NB4 (cell line): ENCODE measurements around the gene MEIS1.

ENCODE experiments used
- DNase-seq: peaks from one replicate; pipeline ENCODE4 v3.0.0; 2010; ENCODE audit warnings: low read depth
- H3K4me3 ChIP-seq: one replicate; pipeline ENCODE4 v1.5.1; 2011; ENCODE audit warnings: mild to moderate bottlenecking, low read depth, low read length, moderate library complexity
- MYC ChIP-seq: IDR thresholded peaks from 2 replicates; pipeline ENCODE4 v1.6.1; 2011; ENCODE audit warnings: low read depth, low read length
- POLR2A ChIP-seq: IDR thresholded peaks from 2 replicates; pipeline ENCODE4 v1.6.1; 2011; ENCODE audit warnings: mild to moderate bottlenecking; ENCODE audit not compliant: insufficient read length; ENCODE audit errors: extremely low read depth
- TF ChIP-seq, protein P1 (sequence below): IDR thresholded peaks from 2 replicates; pipeline ENCODE4 v1.6.1; 2011; ENCODE audit warnings: low read depth, low read length
- TF ChIP-seq, protein P2 (sequence below): IDR thresholded peaks from one replicate; pipeline ENCODE4 v1.5.1; 2012; ENCODE audit warnings: low read depth, low read length

MEIS1 gene

DNA sequence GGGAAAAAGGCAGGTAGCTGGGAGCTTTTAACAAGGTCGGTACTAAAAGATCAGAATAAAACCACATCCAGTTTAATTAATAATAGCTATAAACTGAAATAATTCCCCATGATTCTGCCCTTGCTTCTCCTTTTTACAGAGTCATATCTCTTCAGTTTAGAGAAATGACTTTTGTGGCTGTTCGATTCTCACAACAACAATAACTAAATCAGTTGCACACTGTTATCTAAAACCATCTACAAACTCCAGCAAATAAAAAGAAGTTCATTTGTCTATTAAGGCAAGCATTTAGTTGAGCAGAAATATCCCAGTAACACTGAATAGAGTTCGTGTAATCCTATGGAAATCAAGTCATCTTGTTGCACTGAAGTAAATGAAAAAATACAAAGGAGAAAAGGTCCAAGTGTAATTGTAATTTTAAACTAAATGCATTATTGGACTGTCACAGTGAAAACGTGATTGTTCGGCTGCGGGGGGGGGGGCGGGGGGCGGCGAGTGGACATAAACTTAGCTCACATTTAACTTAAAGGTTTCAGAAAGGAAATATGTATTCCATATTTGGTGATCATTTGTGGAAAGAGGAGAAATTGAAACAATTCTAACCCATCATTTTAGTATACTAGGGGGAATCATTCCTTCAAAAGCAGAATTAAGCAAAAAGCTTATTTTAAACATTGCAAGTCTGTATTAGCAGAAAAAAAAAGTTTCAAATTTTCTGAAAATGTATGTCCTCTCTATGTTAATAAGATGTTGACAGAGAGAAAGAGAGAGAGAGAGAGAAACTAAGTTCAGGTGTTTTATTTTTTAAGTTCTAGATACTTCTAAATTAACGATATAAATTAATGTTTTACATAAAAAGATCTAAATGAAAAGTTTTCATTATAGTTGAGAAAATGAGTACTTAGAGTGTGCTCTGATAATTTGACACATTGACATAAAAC is 144.5 kb downstream of the MEIS1 start:
- no peak overlapping the region for H3K4me3 ChIP-seq
- no peak for DNase-seq
- TF ChIP-seq, protein P1, sequence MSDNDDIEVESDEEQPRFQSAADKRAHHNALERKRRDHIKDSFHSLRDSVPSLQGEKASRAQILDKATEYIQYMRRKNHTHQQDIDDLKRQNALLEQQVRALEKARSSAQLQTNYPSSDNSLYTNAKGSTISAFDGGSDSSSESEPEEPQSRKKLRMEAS: no peak
- no peak for TF ChIP-seq POLR2A
- TF ChIP-seq MYC: no peak
- TF ChIP-seq, protein P2, sequence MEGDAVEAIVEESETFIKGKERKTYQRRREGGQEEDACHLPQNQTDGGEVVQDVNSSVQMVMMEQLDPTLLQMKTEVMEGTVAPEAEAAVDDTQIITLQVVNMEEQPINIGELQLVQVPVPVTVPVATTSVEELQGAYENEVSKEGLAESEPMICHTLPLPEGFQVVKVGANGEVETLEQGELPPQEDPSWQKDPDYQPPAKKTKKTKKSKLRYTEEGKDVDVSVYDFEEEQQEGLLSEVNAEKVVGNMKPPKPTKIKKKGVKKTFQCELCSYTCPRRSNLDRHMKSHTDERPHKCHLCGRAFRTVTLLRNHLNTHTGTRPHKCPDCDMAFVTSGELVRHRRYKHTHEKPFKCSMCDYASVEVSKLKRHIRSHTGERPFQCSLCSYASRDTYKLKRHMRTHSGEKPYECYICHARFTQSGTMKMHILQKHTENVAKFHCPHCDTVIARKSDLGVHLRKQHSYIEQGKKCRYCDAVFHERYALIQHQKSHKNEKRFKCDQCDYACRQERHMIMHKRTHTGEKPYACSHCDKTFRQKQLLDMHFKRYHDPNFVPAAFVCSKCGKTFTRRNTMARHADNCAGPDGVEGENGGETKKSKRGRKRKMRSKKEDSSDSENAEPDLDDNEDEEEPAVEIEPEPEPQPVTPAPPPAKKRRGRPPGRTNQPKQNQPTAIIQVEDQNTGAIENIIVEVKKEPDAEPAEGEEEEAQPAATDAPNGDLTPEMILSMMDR: no peak

DNA sequence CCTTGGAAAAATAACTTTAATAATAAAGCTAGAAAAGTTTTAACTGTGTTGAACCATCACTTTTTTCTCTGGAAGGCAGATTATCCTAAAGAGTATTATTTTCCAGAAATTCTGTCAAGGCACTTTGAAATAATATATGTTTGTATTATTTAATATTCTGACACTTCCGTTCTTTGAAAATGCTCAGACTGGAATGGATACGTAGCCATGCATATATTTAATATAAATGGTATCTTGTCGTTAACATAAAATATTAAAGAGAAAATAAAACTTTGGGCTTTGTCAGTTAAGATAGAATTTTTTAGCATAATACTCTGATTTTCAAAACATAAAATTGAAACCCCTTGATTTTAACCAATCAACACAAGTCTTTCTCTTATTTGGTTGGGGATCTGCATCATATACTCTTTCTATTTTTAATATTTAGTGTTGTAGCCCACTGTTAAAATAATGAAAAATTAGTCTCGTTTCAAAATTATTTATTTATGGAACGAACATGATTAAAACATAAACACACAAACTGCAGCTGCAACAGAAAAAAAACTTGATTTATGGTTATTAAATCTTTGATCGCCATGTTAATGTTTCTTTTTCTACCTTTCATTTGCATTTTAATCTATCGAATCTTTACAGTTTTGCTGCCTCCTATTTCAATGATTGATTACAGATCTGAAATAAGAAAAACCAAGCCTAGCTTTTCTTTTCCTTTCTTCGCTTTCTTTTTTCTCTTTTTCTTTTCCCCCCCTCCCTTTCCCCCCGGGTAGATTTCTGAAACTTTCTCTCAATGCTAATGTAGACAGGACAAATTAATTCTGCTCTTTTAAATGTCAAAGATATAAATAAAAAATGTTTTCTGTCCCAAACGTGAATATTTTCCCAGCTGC is 145.5 kb downstream of the MEIS1 start:
- no peak for DNase-seq
- H3K4me3 ChIP-seq: no peak overlapping the region
- TF ChIP-seq, protein P2: no peak
- no peak for TF ChIP-seq POLR2A
- TF ChIP-seq, protein P1: no peak
- no peak for TF ChIP-seq MYC

DNA sequence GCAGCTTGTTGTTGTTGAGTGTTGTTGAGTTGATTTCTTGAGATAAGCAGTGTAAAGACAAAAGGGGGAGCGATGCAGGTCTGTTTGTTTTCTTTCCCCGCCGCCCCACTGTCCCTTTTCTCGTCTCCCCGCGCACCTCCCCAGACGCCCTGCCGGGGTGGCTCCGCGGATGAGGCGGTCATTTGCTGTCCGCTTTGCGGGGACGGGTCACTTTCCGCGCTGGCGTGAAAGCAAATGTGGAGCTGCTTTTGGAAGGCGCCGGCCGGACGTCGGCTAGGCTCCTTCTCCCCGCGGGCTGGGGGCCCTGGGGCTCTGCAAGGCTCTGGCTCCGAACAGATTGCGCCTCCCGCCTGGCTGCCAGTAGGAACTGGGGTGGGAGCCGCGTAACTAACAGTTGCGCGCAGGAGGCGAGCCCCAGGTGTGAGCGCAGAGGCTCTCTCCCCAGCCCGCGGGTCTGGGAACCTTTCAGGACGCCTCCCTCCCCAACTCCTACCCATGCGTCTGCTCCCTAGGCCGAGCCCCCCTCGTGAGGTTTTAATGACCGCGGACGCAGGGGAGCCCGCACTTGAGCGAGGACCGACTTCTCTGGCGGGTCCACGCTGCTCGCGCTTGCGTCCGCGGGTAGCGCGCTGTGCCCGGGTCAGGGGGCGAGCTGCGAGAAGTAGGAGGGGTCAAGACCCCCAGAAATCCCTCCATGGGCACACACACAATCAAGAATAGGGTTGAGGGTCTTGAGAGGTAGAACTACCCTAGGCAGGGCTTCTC is 146.6 kb downstream of the MEIS1 start:
- H3K4me3 ChIP-seq: no peak overlapping the region
- TF ChIP-seq, protein P2: no peak
- TF ChIP-seq MYC (no peak), POLR2A (no peak)
- TF ChIP-seq, protein P1: no peak
- DNase-seq: no peak

DNA sequence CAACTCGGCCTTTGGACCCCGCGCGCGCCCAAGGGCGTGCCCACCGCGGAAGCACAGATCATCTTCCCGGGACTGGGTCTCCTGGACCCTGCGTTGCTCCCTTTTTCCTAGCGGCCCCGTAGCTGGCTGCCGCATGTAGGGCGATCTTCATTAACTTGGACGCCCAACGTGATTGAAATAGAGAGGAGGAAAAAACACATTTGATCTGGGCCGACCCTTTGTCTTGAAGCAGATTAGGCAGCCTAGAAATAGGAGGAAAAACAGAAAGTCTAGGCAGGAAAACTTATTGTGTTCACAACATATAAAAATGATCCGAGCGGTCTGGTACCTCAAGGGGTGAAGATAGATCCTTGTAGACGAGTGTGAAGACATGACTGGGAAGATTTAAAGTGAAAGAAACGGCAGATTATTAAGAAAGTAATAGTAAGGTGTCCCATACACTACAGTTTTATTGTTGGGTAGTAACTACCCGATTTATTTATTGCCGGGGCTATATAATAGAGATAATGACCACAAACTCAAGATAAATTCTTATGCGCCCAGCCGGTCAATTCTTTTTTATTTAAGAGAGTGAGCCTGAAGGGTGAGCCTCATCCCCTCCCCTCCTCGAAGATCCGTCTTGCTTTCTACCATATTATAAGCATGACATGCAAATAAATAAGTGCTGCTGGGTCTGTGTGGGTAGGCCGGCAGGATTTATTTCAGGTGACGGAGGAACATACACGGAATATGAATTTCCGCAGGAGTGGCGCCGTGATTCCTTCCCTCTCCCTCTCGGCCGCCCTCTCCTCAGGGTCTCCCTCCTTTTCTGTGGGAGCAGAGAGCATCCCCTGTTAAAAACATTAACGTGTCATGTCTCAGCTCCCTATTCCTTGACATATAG is 147.4 kb downstream of the MEIS1 start:
- H3K4me3 ChIP-seq: no peak overlapping the region
- no peak for DNase-seq
- TF ChIP-seq, protein P2: no peak
- TF ChIP-seq, protein P1: no peak
- TF ChIP-seq POLR2A (no peak), MYC (no peak)
